ENCODE results near the gene ABI2.

GRCh38 chr2:203394519-203395227, 66.5 kb downstream of the ABI2 start:
- no peak for TF ChIP-seq CTCF (IDR thresholded peaks at IDR 0.05)
- no peak for TF ChIP-seq POLR2A (IDR thresholded peaks at IDR 0.05)
- TF ChIP-seq POLR2AphosphoS5 (IDR thresholded peaks at IDR 0.05): no peak
- TF ChIP-seq EP300 (IDR thresholded peaks at IDR 0.05): no peak
